ENCODE measurements around the gene LRRN4CL.

LRRN4CL gene

DNA sequence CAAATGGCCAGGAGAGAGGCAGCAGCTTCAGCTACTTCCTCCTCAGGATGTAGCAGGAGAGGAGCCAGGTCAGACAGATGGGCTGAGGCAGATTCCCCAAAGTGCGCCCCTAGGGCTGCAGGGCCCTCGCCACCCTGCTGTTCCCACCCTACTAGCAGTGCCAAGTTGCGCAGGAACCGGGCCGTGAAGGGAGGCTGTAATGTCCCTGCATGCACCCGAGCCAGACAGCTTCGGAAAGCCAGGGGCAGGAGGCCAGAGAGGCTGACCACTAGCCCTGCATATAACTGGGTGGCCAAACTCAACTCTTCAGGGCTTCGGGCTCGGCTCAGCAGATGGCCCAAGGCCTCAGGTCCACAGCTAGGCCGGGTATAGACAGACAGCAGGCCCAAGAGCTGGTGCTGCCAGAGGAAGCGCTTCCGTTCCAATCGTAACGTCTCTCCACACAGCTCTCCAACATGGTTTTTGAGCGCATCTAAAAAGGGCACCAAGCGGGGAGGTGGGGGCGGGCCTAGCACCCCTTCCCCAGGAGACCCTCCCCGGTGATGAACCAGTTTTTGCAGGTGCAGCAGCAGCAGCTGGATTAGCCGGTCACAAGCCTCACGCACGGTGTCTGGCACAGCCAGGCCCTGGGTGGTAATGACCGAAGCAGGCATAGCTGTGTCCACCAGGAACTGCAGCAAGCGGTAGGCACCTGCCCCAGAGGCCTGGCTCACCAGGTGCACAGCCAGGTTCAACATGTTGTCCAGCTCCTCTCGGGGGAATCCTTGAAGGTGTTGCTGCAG is 41.0 kb downstream of the LRRN4CL start:
- DNase-seq (ENCODE audit: extremely low read depth in 1 of 2, low read depth in 1 of 2), result no peak

DNA sequence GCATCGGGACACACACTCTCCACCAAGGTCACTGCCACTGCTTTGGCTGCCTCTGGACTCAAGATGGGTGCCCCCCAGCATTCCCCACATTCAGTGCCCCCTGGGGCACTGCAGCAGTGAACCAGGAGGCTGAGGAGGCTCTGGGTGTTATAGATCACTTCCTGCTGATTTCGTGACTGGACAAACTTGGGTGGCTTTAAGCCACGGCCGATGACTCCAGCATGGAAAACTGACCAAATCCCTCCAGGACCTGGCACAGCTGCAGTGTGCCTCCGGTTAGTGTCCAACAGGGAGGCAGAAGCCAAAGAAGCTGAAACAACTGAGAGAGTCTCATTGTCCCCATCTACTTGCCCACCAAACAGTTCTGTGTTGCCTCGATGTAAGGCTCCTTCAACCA is 41.7 kb downstream of the LRRN4CL start:
- no peak for DNase-seq (ENCODE audit: extremely low read depth in 1 of 2, low read depth in 1 of 2)

DNA sequence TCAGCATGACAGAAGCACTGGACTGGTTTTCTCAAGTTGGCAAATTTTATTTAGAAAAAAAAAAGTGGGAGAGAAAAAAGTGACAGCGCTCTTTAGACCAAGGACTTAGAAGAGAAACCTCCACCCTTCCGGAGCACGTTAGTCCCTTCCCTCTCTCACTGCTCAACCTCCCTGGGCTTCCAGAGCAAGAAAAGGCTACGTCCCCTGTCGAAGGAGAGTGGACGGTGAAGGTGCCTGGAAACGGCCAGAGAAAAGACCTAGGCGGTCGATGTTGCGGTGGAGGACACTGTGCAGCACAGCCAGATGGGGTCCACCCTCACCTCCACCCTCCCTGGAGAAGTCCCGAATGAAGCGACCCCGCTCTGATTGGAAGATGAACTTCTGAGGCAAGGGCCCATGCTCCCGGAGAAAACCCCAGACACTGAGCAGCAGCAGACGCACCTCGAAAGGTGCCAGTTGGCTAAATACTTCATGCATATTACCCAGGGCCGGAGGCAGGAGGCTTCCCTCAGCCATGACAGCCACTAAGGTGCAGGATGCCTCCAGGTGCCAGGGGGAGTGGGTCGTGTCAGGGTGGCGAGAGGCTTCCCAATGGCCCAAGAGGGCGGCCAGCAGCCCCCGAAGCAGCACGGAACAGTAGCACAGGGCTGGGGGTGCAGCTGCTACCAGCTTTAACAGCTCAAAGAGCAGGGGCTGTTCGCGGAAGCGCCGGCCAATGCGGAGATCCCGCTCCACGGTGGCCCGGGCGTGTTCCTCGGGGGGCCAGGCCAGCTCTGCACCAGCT is 42.3 kb downstream of the LRRN4CL start:
- no peak for DNase-seq (ENCODE audit: extremely low read depth in 1 of 2, low read depth in 1 of 2)

DNA sequence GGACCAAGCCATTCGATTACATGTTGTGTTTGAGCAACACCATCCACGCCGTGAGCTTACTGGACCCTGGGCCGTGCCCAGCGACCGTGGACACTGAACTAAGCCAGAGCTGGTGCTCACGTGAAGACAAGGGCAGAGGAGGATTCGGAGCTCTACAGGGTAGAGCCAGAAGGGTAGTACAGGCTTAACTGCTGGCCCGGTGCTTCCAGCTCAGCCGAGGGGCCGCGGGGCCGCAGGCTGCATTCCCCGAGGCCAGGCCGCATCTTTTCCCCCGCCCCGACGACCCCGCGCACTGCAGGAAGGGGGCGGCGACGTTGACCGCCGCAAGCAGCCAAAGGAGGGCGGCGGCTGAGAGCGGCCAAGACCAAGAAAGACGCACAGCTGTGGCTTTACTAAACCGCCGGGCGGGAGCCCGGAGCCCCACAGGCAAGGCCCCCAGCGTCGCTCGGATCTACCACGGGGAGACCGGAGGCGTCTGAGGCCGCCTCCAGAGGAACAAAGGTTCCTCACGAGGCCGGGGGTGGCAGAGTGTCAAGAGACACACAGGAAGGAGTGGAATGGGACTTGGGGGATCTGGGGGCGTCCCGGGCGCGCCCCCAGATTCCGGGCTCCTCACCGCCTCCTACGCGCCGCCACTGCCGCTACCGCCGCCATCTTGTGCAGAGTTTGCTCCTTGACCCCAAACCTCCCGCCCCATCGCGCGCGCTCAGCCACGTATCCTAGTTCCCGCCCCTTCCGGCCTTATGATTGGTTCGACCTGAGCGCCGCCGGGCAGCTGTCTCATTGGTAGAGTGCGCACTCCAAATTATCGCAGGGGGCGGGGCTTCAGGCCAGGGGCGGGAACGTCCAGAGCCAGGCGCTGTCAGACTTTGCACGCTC is 43.1 kb downstream of the LRRN4CL start, which contains the start of gene GANAB:
GANAB (minus strand) TSS at position 668 of the 879 bp plus-strand sequence; CDS start at position 654, 14 bp downstream.
- DNase-seq (ENCODE audit: extremely low read depth in 1 of 2, low read depth in 1 of 2), result peak; percentile 99

DNA sequence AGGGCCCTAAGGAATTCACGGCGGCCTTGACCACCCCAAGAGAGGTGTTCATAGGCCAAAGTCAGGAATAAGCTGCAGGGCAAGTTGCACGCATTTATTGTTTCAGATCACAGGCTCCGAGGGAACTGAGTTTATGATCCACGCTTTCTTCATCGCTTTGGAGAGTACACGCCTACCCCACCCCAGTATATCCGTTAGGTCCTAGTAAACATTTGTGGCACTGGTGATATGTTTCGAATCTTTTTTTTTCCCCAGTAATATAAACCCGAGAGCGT is 43.7 kb downstream of the LRRN4CL start:
- DNase-seq (ENCODE audit: extremely low read depth in 1 of 2, low read depth in 1 of 2), result no peak

DNA sequence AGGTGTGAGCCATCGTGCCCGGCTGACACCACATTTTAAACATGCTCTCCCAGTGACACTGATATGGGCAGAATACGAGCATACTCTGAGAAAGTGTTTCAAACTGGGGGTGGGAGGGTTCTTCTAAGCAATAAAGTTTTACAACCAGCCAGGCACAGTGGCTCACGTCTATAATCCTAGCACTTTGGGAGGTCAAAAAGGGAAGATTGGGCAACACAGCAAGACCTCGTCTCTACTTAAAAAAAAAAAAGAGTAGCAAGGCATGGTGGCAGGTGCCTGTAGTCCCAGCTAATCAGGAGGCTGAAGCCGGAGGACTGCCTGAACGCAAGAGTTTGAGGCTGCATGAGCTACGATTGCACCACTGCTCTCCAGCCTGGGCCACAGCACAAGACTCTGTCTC is 45.1 kb downstream of the LRRN4CL start:
- DNase-seq (ENCODE audit: extremely low read depth in 1 of 2, low read depth in 1 of 2), result no peak
